HG02885 (cell line): ENCODE results near the gene SSTR3.

ENCODE experiments used
- ATAC-seq: cut with Tn5 transposase; IDR thresholded peaks from one replicate; pipeline ENCODE4 v1.9.1; 2021; ENCODE audit warnings: mild to moderate bottlenecking; ENCODE audit not compliant: unreplicated experiment, poor library complexity

The SSTR3 gene

DNA sequence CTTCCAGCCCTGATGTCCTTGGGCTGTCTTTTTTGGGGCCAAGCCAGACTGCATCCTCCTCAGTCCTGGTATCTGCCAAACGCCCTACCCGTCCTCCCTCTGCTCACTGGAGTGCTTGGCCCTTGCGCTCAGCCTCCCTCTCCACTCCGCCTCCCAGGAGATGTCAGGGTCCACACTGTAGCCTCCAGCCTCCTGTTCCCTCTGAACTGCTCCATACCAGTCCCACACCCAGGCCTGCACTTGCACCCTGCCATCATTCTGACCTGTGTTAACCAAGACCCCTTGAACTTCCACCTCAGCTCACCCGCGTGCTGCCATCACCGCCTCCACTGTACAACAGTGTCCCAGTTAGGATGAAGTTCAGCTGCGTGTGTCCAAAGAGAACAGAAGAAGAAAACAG is 56.3 kb downstream of the SSTR3 start:
- no peak for ATAC-seq

DNA sequence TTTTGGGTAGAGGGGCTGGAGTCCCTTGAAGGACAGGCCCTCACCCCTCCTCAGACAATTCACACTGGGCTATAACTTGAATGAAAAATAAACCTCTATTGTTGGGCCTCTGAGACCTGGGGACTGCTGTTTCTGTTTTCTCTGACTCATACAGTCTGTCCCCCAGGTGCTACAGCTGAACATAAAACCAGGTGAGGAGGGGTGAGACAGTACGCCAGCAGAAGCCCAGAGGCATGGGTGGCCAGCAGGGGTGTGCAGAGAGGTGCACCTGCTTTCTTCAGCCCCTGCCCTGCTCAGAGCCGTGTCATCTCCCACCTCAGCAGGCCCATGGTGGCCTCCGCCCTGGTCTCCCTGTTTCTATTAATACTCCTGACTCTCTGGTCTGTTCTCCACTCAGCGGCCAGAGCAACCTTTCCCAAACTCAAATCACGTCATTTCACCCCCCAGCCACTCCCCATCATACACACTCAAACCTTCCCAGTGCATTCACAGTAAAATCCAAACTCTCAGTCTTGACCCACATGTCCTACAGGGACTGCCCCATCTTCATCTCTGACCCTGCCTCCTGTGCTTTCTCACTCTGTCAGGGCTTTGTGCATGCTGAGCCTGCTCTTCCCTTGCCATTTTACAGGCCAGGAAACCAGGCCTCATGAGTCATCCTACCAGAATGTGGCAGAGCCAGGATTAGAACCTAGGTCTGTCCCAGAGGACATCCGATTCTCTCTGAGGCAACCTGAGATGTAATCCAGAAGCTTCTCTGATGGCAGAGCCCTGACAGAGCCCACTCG is 57.2 kb downstream of the SSTR3 start:
- ATAC-seq = no peak
